Choroid plexus epithelial cell (primary cell): Measurements from ENCODE around the gene PLXNC1.

ENCODE experiments used
- DNase-seq: peaks from one replicate; pipeline ENCODE4 v3.0.0-alpha.2; 2010; ENCODE audit warnings: low read depth
- H3K4me3 ChIP-seq: 2 replicates; pipeline ENCODE4 v1.5.1; 2011; ENCODE audit warnings: low read depth, mild to moderate bottlenecking, control low read depth, low read length, moderate library complexity
- TF ChIP-seq, protein P1 (sequence below): conservative IDR thresholded peaks from 2 replicates; pipeline ENCODE4 v1.5.1; 2011; ENCODE audit warnings: low read depth, mild to moderate bottlenecking, control low read depth, inconsistent platforms, low read length, moderate library complexity

The PLXNC1 gene

DNA sequence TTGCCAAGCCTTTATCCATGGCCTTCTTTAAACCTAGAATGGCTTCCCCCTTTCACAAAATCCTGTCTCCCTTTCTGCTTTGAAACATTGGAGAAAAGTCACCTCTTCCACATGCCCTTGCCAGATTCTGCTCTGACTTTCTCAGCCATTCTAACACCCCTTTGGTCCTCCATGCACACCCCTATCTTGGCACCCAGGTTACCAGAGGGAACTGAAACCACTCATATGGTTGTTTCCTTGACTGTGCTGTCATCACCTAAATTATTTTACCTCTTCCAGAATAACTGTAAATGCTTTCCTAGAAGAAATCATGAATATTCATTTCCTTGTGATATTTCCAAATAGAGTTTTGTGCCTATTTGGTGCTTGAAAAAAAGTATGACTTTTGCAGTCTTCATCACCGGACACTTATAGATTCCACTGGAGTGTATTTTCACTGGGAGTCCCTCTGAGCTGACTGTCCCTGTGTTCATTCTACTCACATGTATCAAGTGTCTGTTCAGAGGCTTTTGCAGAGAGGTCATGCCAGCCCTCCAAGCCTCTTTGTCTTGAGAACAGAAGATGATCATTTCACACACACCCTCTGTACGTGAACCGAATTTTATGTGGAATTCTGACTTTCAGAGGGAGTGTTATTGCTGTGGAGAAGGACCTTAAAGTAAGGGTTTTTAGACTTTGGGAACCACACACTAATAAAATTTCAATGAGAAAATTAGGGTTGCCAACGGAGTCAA, 74.1 kb downstream of the PLXNC1 start:
- no peak for DNase-seq
- TF ChIP-seq, protein P1, sequence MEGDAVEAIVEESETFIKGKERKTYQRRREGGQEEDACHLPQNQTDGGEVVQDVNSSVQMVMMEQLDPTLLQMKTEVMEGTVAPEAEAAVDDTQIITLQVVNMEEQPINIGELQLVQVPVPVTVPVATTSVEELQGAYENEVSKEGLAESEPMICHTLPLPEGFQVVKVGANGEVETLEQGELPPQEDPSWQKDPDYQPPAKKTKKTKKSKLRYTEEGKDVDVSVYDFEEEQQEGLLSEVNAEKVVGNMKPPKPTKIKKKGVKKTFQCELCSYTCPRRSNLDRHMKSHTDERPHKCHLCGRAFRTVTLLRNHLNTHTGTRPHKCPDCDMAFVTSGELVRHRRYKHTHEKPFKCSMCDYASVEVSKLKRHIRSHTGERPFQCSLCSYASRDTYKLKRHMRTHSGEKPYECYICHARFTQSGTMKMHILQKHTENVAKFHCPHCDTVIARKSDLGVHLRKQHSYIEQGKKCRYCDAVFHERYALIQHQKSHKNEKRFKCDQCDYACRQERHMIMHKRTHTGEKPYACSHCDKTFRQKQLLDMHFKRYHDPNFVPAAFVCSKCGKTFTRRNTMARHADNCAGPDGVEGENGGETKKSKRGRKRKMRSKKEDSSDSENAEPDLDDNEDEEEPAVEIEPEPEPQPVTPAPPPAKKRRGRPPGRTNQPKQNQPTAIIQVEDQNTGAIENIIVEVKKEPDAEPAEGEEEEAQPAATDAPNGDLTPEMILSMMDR = no peak
- H3K4me3 ChIP-seq = no peak overlapping the region

DNA sequence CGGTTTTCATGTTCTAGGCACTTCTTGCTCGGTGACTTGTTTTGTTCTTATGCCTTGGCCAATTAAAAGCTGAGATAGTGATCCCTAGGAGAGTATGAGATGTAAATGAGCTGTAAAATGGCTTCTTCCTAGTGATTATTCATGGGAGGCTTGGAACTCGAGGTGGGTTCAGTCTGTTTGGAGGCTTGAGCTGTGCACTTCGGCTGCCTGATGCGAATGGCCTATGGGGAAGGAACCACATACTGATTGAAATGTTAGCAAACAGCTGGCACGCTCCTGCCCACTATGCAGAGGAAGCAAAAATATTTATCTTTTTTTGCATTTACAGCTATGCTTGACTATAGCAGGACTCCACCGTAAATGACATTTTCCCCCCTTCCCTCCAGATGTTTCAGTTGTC, 75.5 kb downstream of the PLXNC1 start:
- no peak overlapping the region for H3K4me3 ChIP-seq
- DNase-seq = no peak
- TF ChIP-seq, protein P1 = no peak

DNA sequence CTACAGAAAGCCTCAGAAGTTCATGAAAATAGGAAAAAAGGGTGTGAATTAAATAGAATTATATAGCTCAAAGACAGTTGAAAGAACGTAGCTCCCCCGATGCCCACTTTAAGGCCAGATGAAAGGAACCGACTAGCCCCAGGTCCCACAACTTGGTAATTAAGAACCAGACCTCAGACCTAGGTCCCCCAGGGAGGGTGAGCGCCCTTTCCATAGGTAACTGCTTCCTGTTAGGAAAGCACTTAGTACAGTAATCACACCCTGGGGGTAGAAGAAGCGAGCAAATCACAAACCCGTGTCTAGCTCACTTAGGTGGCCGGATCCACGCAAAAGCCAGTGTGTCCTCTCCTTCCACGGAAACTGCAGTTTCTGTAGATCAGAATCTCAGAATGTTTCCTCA, 77.1 kb downstream of the PLXNC1 start:
- DNase-seq = no peak
- no peak overlapping the region for H3K4me3 ChIP-seq
- TF ChIP-seq, protein P1 = no peak

DNA sequence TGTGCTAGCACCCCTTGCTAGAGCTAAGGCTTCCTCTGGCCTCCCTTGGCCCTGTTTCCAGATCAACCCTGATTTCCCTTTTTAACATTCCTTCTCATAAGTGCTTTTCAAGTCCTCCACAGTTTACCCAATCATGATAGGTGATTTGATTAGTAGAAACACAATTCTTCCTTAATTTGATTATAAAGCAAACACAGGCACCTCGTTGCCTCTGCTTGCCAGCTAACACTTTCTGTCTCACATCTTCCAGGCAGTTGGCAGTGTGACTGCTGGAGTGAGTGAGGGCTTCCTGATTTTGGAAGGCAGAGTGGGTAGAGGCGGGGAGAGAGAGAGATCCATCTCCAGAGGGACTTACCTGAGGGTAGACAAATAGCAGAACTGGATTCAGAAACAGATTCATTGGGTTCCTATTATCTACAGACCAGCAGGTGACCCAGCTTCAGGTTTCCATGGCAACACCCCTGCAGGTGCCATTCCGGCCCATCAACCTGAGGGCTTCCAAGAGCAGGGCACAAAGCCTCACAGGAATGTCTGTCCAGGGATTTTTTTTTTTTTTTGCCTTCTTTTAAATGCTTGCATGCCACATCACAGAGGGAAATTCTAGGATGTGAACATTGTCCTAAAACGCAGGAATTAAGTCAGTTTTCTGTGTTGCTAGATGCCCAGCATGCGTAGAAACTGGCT, 77.7 kb downstream of the PLXNC1 start:
- no peak for DNase-seq
- TF ChIP-seq, protein P1 = no peak
- no peak overlapping the region for H3K4me3 ChIP-seq

DNA sequence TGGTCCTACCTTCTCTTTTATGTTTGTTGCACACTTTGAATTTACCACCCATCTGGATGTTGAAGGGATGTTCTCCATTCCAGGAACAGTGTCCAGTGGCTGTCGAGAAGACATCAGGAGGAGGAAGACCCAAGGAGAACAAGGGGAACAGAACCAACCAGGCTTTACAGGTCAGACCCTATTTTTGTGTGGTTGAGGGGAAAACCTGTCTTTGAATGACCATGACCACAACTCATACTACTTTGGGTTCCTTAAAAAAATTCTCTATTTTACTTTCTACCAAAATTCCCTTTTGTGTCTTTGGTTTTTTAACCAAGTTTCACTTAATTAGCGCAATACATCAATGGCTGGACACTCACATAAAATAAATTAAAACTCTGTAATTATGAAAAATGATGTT, 78.7 kb downstream of the PLXNC1 start:
- TF ChIP-seq, protein P1 = no peak
- H3K4me3 ChIP-seq = no peak overlapping the region
- no peak for DNase-seq

DNA sequence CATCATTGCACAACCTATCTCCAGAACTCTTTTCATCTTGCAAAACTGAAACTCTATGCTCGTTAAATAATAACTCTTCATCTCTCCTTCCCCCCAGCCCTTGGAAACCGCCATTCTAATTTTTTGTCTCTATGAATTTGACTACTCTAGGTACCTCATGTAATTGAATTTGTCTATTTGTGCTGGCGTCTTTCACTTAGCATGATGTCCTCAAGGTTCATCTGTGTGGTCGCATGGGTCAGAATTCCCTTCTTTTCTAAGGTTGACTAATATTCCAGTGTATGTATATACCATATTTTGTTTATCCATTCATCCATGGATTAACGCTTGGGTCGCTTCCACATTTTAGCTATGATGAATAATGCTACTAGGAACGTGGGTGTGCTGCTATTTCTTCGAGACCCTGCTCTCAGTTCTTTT, 80.1 kb downstream of the PLXNC1 start:
- DNase-seq = no peak
- H3K4me3 ChIP-seq = no peak overlapping the region
- TF ChIP-seq, protein P1 = no peak

DNA sequence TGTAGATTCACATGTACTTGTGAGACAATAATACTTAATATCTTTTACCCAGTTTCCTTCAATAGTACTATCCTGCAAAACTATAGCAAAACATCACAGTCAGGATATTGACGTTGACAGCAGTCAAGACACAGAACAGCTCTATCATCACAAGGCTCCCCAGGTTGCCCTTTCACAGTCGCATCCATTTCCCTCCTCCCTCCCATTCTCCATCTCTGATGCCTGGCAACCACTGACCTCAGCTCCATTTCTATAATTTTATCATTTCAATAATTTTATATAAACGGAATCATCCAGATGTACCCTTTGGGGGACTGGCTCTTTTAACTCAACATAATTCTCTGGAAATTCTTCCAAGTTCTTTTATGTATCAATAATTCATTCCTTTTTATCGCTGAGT, 81.5 kb downstream of the PLXNC1 start:
- H3K4me3 ChIP-seq = no peak overlapping the region
- no peak for DNase-seq
- TF ChIP-seq, protein P1 = no peak
